GM21737 (cell line): Measurements from ENCODE around the gene RAPGEF1.

Experiments
- ATAC-seq: cut with Tn5 transposase; IDR thresholded peaks from one replicate; pipeline ENCODE4 v1.9.1; 2021; ENCODE audit warnings: mild to moderate bottlenecking, moderate library complexity; ENCODE audit not compliant: unreplicated experiment

Gene RAPGEF1

GRCh38 chr9:131707733-131708157 is 32.1 kb downstream of the RAPGEF1 start:
- no peak for ATAC-seq

- ATAC-seq, result no peak
Observed at GRCh38 chr9:131707050-131707449, 32.8 kb downstream of the RAPGEF1 start.

- no peak for ATAC-seq
Observed at GRCh38 chr9:131706608-131706970, 33.3 kb downstream of the RAPGEF1 start.

GRCh38 chr9:131704988-131705387 is 34.9 kb downstream of the RAPGEF1 start:
- ATAC-seq, result no peak

GRCh38 chr9:131704141-131704983 is 35.5 kb downstream of the RAPGEF1 start:
- no peak for ATAC-seq

- no peak for ATAC-seq
Observed at GRCh38 chr9:131703697-131704096, 36.2 kb downstream of the RAPGEF1 start.

- ATAC-seq, result no peak
Observed at GRCh38 chr9:131702911-131703310, 37.0 kb downstream of the RAPGEF1 start.

- no peak for ATAC-seq
Observed at GRCh38 chr9:131701789-131702337, 38.0 kb downstream of the RAPGEF1 start.

- no peak for ATAC-seq
Observed at GRCh38 chr9:131701436-131701781, 38.5 kb downstream of the RAPGEF1 start.

GRCh38 chr9:131700765-131701435 is 39.0 kb downstream of the RAPGEF1 start:
- ATAC-seq, result no peak

GRCh38 chr9:131700076-131700475 is 39.8 kb downstream of the RAPGEF1 start:
- no peak for ATAC-seq

- ATAC-seq, result no peak
Observed at GRCh38 chr9:131698618-131698985, 41.3 kb downstream of the RAPGEF1 start.

- ATAC-seq, result no peak
Observed at GRCh38 chr9:131697908-131698617, 41.8 kb downstream of the RAPGEF1 start.

- ATAC-seq, result no peak
Observed at GRCh38 chr9:131697097-131697496, 42.8 kb downstream of the RAPGEF1 start.

GRCh38 chr9:131695836-131696460 is 43.9 kb downstream of the RAPGEF1 start:
- ATAC-seq, result no peak

GRCh38 chr9:131695366-131695765 is 44.5 kb downstream of the RAPGEF1 start:
- ATAC-seq, result no peak

GRCh38 chr9:131693651-131694597 is 46.0 kb downstream of the RAPGEF1 start:
- ATAC-seq, result no peak

- no peak for ATAC-seq
Observed at GRCh38 chr9:131692612-131693562, 47.0 kb downstream of the RAPGEF1 start.
